ENCODE measurements around the gene WDR73. TPM values are rescaled to one million over a fixed set of nuclear protein-coding genes. Genes with fewer than 3 reads are reported as not detected.

WDR73 gene
- polyA plus RNA-seq, 1 donor (not counting 4 experiments of a cell fraction or from before 2014, with no cell fraction given): 23.6 TPM

DNA sequence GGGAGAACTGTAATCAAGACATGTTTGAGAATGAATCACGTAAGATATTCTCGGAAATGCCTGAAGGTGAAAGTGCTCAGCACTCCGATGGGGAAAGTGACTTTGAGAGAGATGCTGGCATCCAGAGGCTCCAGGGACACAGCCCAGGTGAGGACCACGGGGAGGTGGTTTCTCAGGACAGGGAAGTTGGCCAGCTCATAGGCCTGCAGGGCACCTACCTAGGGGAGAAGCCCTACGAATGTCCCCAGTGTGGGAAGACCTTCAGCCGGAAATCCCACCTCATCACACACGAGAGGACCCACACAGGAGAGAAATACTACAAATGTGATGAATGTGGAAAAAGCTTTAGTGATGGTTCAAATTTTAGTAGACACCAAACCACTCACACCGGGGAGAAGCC lies 33.5 kb downstream of the WDR73 start:
- no peaks in the 10 kb centered on the region for H3K9me1 ChIP-seq (ENCODE audit: control insufficient read depth, extremely low read depth, insufficient read depth, low read length)
- FAIRE-seq (no peak), DNase-seq (ENCODE audit: low read depth, low spot score) (no peak)
- no peaks in the 10 kb centered on the region for H4K20me1 ChIP-seq (ENCODE audit: control insufficient read depth, extremely low read depth, insufficient read depth, low read length)
- H3K9me3 ChIP-seq (ENCODE audit: control insufficient read depth, low read depth, low read length): peaks cover 20% of the 10 kb centered on the region
- no peak overlapping the region for H3K4me2 ChIP-seq (ENCODE audit: control insufficient read depth, extremely low read depth, insufficient read depth, low read depth, low read length)
- no peak overlapping the region for H3K9ac ChIP-seq (ENCODE audit: control insufficient read depth, extremely low read depth, insufficient read depth, low read length)
- no peaks in the 10 kb centered on the region for H3K4me1 ChIP-seq (ENCODE audit: control insufficient read depth, extremely low read depth, insufficient read depth, low read length)
- H3K36me3 ChIP-seq (ENCODE audit: control insufficient read depth in 2 of 2, extremely low read depth in 1 of 2, insufficient read depth in 2 of 2, low read length in 2 of 2): peaks cover 7 to 9% of the 10 kb centered on the region in 2 experiments
- no peaks in the 10 kb centered on the region for H3K27me3 ChIP-seq (ENCODE audit: control insufficient read depth, extremely low read depth, insufficient read depth, low read length)
- no peak overlapping the region for H3K27ac ChIP-seq (ENCODE audit: control insufficient read depth, insufficient read depth, low read length)
- dilution Hi-C loops (cut with MboI; ENCODE audit: extremely low pct_ligation_motif_present, low sequenced_read_pairs): no loop called here
- H3K79me2 ChIP-seq (ENCODE audit: control insufficient read depth, insufficient read depth, low read length): no peaks in the 10 kb centered on the region
- H3K4me3 ChIP-seq (ENCODE audit: control insufficient read depth in 2 of 3, extremely low read depth in 1 of 3, insufficient read depth in 2 of 3, low read depth in 1 of 3, low read length in 3 of 3): no peak overlapping the region
- no peak overlapping the region for H2AFZ ChIP-seq (ENCODE audit: control insufficient read depth, low read length)
- TF ChIP-seq, protein P1, sequence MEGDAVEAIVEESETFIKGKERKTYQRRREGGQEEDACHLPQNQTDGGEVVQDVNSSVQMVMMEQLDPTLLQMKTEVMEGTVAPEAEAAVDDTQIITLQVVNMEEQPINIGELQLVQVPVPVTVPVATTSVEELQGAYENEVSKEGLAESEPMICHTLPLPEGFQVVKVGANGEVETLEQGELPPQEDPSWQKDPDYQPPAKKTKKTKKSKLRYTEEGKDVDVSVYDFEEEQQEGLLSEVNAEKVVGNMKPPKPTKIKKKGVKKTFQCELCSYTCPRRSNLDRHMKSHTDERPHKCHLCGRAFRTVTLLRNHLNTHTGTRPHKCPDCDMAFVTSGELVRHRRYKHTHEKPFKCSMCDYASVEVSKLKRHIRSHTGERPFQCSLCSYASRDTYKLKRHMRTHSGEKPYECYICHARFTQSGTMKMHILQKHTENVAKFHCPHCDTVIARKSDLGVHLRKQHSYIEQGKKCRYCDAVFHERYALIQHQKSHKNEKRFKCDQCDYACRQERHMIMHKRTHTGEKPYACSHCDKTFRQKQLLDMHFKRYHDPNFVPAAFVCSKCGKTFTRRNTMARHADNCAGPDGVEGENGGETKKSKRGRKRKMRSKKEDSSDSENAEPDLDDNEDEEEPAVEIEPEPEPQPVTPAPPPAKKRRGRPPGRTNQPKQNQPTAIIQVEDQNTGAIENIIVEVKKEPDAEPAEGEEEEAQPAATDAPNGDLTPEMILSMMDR (optimal IDR thresholded peaks at IDR 0.05 in 1 of 3, IDR thresholded peaks at IDR 0.05 in 1 of 3, conservative IDR thresholded peaks at IDR 0.05 in 1 of 3; ENCODE audit: extremely low read depth in 1 of 3, insufficient read depth in 2 of 3, low read length in 3 of 3): no peak
- TF ChIP-seq EZH2 (IDR thresholded peaks at IDR 0.05; ENCODE audit: low read length): no peak

DNA sequence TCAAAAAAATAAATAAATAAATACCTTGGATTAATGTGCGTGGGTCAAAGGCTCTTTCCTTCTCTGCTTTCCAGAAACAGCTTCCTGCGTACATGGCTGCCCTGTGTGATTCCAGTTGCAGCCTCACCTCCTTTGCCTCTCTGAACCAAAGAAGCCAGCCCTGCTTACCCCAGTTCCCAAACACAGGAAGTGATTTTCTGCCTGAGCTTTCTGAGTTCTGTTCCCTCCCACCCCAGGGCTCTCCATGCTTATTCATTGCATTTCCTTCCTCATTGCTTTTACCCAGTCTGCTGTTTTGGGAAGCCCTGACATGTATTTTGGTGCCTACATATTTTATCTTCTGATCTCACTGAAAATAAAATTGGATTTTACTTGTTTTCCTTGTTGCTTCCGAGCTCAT lies 37.8 kb downstream of the WDR73 start:
- DNase-seq (ENCODE audit: low read depth, low spot score) (no peak), FAIRE-seq (no peak)
- H3K4me2 ChIP-seq (ENCODE audit: control insufficient read depth, extremely low read depth, insufficient read depth, low read depth, low read length): no peak overlapping the region
- no peaks in the 10 kb centered on the region for H3K9me1 ChIP-seq (ENCODE audit: control insufficient read depth, extremely low read depth, insufficient read depth, low read length)
- no peaks in the 10 kb centered on the region for H3K79me2 ChIP-seq (ENCODE audit: control insufficient read depth, insufficient read depth, low read length)
- dilution Hi-C loops (cut with MboI; ENCODE audit: extremely low pct_ligation_motif_present, low sequenced_read_pairs): no loop called here
- no peak for TF ChIP-seq EZH2 (IDR thresholded peaks at IDR 0.05; ENCODE audit: low read length)
- TF ChIP-seq, protein P1 (optimal IDR thresholded peaks at IDR 0.05 in 1 of 3, IDR thresholded peaks at IDR 0.05 in 1 of 3, conservative IDR thresholded peaks at IDR 0.05 in 1 of 3; ENCODE audit: extremely low read depth in 1 of 3, insufficient read depth in 2 of 3, low read length in 3 of 3): no peak
- no peaks in the 10 kb centered on the region for H4K20me1 ChIP-seq (ENCODE audit: control insufficient read depth, extremely low read depth, insufficient read depth, low read length)
- H2AFZ ChIP-seq (ENCODE audit: control insufficient read depth, low read length): no peak overlapping the region
- H3K9me3 ChIP-seq (ENCODE audit: control insufficient read depth, low read depth, low read length): peaks cover 6% of the 10 kb centered on the region
- H3K4me1 ChIP-seq (ENCODE audit: control insufficient read depth, extremely low read depth, insufficient read depth, low read length): no peaks in the 10 kb centered on the region
- no peaks in the 10 kb centered on the region for H3K27me3 ChIP-seq (ENCODE audit: control insufficient read depth, extremely low read depth, insufficient read depth, low read length)
- no peak overlapping the region for H3K27ac ChIP-seq (ENCODE audit: control insufficient read depth, insufficient read depth, low read length)
- no peak overlapping the region for H3K4me3 ChIP-seq (ENCODE audit: control insufficient read depth in 2 of 3, extremely low read depth in 1 of 3, insufficient read depth in 2 of 3, low read depth in 1 of 3, low read length in 3 of 3)
- peaks cover 3 to 5% of the 10 kb centered on the region in 2 experiments for H3K36me3 ChIP-seq (ENCODE audit: control insufficient read depth in 2 of 2, extremely low read depth in 1 of 2, insufficient read depth in 2 of 2, low read length in 2 of 2)
- no peak overlapping the region for H3K9ac ChIP-seq (ENCODE audit: control insufficient read depth, extremely low read depth, insufficient read depth, low read length)
